GM12872 (cell line): Measurements from ENCODE around the gene TOMM7.

Source experiments
- TF ChIP-seq, protein P1 (sequence below): IDR thresholded peaks from 3 replicates; pipeline ENCODE4 v1.5.1; 2011; ENCODE audit warnings: low read depth, mild to moderate bottlenecking, low read length, moderate library complexity; ENCODE audit not compliant: insufficient read depth

The TOMM7 gene

DNA sequence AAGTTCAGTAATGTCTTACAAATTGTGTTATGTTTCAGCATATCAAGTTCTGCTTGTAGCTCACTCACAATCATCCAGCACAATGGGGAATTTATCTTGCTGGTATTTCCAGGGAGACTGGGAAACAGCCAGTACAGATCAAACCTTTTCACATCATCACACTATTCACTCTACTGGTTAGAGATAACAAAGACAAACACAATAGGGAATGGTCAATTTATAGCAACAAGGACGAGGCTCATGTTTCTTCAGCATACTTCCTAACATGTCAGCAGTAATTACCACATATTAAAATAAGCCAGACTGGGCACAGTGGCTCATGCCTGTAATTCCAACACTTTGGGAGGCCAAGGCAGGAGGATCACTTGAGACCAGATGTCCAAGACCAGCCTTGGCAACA lies 38.3 kb downstream of the TOMM7 start:
- TF ChIP-seq, protein P1, sequence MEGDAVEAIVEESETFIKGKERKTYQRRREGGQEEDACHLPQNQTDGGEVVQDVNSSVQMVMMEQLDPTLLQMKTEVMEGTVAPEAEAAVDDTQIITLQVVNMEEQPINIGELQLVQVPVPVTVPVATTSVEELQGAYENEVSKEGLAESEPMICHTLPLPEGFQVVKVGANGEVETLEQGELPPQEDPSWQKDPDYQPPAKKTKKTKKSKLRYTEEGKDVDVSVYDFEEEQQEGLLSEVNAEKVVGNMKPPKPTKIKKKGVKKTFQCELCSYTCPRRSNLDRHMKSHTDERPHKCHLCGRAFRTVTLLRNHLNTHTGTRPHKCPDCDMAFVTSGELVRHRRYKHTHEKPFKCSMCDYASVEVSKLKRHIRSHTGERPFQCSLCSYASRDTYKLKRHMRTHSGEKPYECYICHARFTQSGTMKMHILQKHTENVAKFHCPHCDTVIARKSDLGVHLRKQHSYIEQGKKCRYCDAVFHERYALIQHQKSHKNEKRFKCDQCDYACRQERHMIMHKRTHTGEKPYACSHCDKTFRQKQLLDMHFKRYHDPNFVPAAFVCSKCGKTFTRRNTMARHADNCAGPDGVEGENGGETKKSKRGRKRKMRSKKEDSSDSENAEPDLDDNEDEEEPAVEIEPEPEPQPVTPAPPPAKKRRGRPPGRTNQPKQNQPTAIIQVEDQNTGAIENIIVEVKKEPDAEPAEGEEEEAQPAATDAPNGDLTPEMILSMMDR = no peak

DNA sequence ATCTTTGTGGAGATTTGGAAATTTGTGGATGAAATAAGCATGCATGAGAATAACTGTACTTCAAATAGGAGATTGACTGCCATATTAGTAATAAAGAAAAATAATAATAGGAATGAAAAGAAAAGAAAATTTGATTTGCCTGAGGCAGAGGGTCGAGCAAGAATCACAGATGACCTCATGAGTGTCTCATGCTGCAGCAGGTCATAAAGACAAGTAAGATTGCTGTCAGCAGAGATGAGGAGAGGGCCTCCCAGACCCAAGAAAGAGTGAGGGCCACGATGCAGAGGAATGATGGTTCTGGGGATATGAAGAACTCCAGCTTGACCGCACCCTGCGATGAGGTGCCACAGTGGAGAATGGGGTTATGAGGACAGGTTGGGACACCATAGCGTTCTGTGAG lies 39.2 kb downstream of the TOMM7 start:
- TF ChIP-seq, protein P1 = no peak

DNA sequence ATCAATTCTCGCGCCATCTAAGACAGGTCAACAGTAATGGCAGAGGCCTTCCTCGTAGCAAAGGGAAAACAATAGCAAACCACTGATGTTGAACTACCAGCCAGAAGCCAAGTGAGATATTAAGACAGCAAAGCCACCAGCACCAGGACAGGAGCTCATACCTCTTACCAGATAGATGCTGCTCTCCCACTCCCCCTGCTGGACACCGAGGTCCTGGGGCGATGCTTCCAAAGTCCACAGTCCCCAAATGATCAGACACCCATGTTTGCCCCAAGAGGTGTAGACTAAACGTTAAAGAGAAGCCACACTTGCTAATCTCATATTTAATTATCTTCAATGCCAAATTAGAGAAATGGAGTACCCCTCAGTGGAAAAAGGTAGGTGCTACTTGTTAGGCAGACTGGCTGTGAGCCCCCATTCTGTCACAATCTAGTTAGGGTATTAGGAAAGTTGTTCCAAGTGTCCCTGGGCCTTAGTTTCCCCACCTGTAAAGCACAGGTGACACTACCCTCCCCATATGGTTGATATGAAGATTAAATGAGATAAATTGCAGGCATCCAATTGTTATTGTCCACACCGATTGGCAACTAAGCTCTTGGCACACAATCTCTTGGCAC lies 39.9 kb downstream of the TOMM7 start:
- TF ChIP-seq, protein P1 = peak; percentile 99

GRCh38 chr7:22781230-22781711 lies 41.4 kb downstream of the TOMM7 start:
- TF ChIP-seq, protein P1 = no peak

DNA sequence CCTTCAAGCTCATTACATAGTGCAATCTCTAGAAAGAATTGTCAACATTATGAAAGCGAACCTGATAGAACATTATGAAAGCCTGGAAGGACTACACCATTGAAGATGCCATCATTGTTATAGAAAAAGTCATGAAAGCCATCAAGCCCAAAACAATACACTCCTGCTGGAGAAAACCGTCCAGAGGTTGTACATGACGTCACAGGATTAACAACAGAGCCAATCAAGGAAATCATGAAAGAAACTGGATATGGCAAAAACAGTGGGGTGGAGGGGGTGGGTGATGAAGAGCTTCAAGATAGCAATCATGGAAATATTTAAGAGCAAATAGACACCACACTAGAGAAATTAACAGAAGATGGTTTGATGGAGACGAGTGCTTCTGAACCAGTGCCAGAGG lies 45.7 kb downstream of the TOMM7 start:
- TF ChIP-seq, protein P1 = no peak

- TF ChIP-seq, protein P1 = no peak
Observed at GRCh38 chr7:22772885-22773284, 49.8 kb downstream of the TOMM7 start.

DNA sequence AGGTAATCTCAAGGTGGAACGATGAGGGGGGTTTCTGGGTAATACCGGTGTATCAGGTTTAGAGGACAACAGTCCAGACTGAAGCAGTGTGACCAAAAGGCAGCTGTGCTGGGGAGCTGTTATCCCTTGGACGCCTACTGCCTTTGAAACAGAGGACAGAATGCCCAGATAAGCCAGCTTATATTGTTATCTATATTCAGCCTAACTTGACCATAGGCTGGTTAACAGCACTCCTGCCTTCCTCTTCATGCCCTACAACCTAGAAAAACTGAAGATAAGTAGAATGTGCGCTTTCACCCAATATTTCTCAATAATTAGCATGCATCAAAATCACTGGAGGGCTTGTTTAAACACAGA lies 50.8 kb downstream of the TOMM7 start:
- TF ChIP-seq, protein P1 = no peak
